ENCODE results near the gene NOP14.

GRCh38 chr4:2936773-2937145 lies 26.4 kb downstream of the NOP14 start:
- TF ChIP-seq CTCF (IDR thresholded peaks at IDR 0.05) (no peak), POLR2A (IDR thresholded peaks at IDR 0.05) (no peak), EP300 (IDR thresholded peaks at IDR 0.05) (no peak)

All from tibial nerve (tissue), 4 donors.